Cardiac fibroblast (primary cell): ENCODE data around the gene TNFAIP8.

Source experiments
- DNase-seq, 2 donors: peaks; one replicate each; pipeline versions ENCODE4 v3.0.0 to v3.0.0-alpha.2; 2010; ENCODE audit warnings: low read depth in 2 of 2
- H3K4me3 ChIP-seq, 2 donors: replicated peaks in 1 of 2; 1 replicate in 1 of 2; 2 replicates in 1 of 2; pipeline ENCODE4 v1.5.1; 2011; ENCODE audit warnings: low read depth in 2 of 2, low read length in 2 of 2, mild to moderate bottlenecking in 2 of 2, moderate library complexity in 1 of 2
- CTCF ChIP-seq: IDR thresholded peaks from one replicate; pipeline ENCODE4 v1.5.1; 2011; ENCODE audit warnings: low read depth, mild to moderate bottlenecking, low read length, inconsistent platforms

The TNFAIP8 gene

GRCh38 chr5:119445544-119445943, 89.7 kb downstream of the TNFAIP8 start:
- DNase-seq: no peak
- H3K4me3 ChIP-seq: no peak overlapping the region
- no peak for TF ChIP-seq CTCF
